RPMI8226 (cell line): ENCODE measurements around the gene DUSP16.
"Not testable (repeated sequence)": the region's sequence is repeated elsewhere in the genome, so short reads cannot be mapped to it uniquely, and the experiment has no call there.

ENCODE experiments used
- DNase-seq: peaks from one replicate; pipeline ENCODE4 v3.0.0-alpha.2; 2015

DUSP16 gene, protein sequence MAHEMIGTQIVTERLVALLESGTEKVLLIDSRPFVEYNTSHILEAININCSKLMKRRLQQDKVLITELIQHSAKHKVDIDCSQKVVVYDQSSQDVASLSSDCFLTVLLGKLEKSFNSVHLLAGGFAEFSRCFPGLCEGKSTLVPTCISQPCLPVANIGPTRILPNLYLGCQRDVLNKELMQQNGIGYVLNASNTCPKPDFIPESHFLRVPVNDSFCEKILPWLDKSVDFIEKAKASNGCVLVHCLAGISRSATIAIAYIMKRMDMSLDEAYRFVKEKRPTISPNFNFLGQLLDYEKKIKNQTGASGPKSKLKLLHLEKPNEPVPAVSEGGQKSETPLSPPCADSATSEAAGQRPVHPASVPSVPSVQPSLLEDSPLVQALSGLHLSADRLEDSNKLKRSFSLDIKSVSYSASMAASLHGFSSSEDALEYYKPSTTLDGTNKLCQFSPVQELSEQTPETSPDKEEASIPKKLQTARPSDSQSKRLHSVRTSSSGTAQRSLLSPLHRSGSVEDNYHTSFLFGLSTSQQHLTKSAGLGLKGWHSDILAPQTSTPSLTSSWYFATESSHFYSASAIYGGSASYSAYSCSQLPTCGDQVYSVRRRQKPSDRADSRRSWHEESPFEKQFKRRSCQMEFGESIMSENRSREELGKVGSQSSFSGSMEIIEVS

DNA sequence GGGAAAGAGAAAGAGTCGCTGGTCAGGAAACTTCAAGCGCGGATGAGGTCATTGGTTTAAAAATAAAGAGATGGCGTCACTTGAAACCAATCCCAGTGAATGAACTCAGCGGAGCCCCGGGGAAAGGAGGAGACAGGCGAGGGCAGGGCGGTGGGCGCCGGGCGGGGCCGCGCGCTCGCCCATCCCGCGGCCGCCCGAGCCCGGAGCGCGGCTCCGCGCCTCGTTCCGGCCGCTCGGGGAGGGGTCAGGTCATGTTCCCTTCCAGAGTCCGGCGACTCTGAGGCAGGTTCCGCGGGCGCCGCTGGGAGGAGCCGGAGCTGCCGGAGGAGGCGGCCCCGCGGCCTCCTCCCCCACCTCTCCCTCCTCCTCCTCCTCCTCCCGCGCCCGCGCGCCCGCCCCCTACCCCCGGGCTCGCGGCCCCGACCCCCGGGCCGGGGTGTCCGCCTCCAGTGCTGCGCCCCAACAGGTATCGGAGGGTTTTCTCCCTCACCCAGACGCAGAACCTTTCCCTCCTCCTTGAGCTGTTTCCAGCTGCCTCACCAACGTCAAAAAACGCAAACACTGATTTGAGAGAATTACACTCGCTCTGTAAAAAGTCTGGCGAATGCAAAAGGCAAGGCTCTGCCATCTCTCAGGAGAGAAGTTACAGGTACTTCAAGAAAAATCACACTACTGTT lies at the start of gene DUSP16:
DUSP16 (minus strand) TSS at position 279 of the 677 bp plus-strand sequence. CDS start 41,765 bp downstream, outside the sequence.
- DNase-seq: peak; percentile 93

DNA sequence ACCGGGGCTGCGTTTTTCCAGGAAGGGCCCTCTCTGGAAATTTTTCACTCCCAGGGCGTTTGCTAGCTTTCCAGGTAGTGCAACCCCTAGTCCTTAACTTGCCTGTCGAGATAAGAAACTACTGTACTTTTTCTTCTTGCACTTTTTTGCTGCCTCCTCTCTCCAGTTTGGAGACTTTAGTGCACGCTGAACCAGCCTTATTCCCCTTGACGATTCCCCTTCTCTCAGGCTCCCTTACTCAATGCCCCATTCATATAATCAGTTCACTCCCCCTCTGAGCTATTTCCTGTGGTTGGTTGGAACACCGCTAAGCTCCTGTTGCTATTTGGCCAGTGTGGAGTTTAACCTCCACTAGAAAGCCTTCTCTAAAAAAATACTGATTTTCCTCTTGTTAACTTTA lies 49.7 kb upstream of the DUSP16 start:
- peak; percentile 33 for DNase-seq

DNA sequence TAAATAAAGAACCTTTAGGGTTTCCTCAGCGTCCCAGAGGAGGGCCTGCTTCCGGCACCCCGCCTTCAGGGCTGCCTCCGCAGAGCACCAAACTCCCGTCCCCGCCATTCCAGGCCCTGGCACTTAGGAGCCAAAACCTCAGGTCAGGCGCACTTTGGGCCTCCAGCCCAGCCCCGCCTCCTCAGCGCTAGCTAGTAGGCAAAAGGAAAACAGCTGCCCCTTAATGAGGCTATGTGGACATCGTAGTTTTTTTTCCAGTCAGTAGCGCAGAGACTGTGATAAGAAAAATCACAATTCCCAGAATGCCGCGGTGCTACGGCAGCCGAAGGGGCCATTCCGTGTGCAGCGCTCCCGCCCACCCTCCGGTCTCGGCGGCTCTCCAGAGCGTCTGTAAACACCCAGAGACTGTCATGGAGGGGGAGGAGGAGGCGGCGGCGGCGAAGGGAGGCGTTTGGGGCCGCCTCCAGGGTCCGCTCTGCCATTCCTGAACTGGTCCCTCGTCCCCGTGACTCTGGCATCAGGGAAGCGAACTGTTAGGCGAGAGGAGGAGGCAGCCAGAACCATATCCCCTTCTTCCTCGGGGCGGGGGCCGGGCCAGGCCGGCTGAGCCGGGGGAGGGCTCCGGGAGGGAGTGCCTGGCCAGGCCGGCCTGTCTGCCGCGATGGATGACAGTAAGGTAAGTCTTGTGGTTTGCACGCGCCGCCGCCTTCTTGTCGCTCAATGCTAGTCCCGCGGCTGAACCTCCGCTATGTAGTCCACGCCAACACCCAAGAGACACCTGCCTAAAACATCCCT lies 49.0 kb upstream of the DUSP16 start, which contains the start of gene CREBL2:
CREBL2 (plus strand) TSS at position 365 of the 795 bp plus-strand sequence; CDS start at position 662, 297 bp downstream.
- DNase-seq: peak; percentile 93

DNA sequence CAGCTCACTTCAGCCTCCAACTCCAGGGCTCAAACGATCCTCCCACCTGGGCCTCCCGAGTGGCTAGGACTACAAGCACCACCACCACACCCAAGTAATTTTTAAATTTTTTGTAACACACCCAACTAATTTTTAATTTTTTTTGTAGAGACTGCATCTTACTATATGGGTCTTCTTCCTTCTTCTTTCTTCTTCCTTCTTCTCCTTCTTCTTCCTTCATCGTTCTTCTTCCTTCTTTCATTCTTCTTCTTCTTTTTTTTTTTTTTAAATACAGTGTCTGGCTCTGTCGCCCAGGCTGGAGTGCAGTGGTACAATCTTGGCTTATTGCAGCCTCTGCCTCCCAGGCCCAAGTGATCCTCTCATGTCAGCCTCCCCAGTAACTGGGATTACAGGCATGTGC lies 48.0 kb upstream of the DUSP16 start:
- no peak for DNase-seq

DNA sequence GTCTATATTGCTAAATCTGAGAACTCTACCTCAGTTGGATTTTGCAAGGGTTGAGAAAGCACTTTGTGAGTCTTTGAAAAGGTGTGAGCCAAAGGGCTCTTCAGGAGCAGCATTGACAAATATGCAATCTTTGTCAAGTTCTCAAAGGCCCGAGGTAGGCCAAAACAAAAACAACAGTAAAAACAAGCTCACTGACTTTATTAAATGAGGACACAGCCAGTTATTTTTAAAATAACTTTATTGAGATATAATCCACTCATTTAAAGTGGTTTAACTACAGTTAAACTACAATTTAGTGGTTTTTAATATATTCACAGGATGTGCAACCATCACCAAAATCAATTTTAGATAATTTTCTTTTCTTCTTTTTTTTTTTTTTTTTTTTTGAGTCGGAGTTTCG lies 47.0 kb upstream of the DUSP16 start:
- DNase-seq: no peak

DNA sequence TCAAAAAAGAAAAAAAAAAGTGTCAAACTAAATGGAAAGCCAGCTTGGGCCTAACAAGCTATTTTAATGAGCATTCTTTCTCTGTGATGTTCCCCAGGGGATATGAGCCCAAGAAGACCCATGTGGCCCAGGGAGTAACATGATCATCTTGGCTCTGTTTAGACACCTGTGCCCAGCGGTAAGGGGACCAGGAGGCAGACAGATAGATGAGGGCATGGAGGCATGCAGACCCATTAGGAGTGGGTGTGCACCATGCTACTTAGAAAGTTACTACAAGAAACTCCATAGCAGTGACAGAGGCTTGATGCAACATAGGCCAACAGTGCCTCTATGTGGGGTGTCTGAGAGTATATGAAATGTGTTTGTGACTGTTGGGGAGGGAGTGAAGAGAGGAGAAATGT lies 45.9 kb upstream of the DUSP16 start:
- DNase-seq: no peak

DNA sequence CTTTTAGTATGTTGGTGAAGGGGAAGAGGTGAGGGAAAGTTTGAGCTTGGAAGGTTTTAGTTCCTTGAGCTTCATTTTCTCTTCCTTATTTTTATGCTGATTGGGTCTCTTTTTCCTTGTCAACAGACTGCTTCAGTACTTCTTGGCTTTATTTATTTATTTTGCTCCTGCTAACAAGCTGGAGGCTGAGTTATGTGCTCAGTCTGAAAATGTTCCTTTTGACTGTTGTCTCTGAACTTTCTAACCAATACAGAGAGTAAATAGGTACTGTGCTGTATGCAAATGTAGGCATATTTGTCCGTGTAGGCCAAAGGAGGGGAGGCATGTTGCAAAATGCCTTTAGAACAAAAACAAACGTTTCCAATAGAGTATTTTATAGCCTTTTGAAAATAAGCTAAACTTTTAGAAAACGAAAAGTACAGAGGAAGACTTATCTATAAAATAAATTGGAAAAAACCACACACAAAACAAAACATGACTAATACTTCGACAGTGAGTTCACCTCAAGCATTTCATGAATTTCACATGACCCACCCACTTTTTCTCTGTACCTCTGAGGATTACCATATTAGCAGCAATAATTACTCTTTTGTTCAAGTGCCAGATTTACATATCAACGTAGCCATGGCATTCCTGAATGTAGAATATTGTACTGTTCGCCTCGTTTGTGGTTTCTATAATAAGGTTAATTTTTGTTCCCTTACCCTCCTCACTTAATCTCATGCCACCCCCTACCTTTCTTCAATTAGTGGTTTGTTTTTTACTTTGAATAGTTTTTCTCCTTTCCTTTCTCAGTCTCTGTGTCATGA lies 44.3 kb upstream of the DUSP16 start:
- peak; percentile 34 for DNase-seq

DNA sequence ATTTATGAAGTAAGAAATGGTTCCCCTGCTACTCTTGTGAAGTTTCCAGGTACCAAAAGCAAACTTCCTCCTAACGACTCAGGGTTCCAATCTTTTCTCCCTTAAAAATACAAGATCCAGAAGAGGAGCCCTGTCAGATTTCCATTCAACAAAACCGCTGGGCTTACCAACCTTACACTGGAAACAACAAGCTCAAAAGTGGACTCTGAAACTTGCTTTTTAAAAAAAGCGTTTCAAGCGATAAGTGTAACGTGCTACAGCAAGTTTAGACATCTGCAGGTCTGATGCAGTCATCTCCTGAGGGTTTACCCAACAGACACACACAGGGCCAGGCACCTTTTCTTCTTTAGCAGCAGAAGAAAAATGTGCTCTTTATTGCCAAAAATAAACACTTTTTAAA lies 42.1 kb upstream of the DUSP16 start:
- no peak for DNase-seq

DNA sequence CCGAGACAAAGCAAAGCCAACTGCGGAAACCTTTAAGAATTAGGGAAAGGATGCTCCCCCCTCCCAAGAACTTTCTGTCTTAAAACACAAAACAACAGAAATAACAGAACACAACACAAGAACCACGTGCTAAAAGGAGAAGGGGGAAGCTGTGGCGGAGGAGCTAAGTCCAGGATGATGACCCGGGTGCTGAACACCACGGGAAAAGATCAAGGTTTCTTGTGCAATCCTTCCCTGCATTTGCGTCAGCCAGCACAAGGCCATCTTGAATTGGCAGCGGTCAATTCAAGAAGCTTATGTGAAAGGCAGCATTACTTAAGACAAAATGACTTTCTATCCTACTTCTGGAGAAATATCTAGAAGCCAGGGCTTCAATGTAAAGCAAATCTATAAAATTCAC lies 38.0 kb upstream of the DUSP16 start:
- no peak for DNase-seq

DNA sequence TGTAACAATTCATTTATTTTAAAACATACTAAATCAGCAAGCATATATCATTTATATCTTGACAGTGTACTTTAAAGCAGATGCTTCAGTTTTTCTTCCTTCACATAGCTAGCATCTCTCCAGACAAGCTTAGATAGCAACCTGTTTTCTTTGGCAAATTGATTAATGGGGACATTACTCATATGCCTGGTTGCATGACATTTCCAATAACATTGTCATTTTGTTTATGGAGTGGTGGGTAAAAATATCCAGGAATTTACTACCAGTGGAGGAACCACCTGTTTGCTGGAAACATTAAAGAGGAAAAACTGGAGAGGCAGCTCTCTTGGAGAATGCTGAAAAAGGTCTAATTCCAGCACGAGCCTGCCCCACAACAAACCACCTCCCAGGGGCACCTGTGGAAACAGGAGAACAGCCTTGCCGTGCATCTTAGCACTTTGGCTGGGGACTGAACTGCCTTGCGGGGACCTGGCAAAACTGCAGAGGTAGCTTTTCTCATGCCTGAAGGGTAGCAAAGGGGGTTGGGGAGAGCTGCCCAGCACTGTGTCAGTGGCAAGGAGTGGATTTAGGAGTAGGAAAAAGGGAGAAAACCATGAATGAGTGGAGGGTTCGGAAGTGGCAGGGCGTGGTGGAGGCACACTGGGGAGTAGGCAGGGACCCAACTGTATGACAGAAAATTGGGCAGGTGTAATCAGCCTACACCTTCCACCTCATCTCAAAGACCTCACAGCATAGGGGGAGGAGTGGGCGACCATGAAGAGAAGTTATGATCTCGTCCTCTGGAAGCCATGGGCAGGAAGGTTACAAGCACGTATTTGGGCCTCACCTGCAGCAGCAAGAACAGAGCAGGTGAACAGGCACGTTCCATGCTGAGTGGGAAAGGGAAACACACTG lies 37.3 kb upstream of the DUSP16 start:
- DNase-seq: no peak

DNA sequence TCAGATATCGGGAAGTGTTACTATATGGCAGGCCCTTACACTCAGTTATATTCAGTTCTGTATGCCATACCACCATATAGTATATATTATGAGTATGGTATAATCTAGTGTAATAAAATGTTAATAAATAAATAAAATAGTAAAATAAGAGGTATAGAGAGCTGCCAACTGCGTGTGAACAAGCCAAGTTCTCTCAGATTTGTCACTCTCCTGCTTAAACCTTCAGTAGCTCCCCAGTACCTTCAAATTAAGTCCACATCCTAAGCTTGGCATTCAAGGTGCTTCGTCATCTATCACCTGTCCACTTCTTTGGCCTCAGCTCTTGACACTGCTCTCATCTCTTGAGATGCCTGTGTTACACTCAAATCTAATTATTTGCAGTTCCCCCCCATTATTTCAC lies 36.2 kb upstream of the DUSP16 start:
- no peak for DNase-seq

DNA sequence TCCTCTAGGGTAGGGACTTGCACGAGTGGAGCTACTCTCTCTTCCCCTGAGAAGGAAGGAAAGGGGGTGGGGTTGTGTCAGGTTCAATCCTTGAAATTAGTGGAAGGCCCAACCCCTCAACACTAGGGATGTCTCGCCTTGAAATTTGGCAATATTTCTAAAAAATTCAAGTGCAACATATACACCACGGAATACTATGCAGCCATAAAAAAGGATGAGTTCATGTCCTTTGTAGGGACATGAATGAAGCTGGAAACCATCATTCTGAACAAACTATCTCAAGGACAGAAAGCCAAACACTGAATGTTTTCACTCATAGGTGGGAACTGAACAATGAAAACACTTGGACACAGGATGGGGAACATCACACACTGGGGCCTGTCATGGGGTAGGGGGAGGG lies 33.9 kb upstream of the DUSP16 start:
- not testable (repeated sequence) for DNase-seq

DNA sequence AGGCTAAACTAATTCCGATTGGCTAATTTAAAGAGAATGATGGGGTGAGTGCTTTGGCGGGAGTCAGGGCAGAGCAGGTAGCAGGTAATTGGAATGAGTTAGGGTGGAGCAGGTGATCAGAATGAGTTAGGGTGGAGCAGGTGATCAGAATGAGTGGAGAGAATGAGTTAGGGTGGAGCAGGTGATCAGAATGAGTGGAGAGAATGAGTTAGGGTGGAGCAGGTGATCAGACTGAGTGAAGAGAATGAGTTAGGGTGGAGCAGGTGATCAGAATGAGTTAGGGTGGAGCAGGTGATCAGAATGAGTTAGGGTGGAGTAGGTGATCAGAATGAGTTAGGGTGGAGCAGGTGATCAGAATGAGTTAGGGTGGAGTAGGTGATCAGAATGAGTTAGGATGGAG lies 33.3 kb upstream of the DUSP16 start:
- not testable (repeated sequence) for DNase-seq

DNA sequence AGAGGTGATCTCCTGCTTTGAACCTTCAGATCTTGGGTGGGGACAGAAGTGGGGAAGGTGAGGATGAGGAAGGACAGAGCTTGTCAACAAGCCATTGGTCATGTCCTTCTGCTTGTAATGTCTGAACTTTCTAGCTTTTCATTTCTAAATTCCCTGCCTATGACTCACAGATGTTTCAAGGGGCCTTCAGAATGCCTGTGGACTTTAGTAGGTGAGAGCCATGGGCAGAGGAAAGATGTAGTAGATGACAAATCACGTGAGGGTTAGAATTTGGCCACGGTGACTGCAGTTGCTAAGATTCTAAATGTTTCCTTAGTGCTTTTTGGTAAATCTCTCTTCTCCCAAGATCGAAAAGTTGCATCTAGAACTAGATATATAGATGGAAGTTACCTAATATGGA lies 30.3 kb upstream of the DUSP16 start:
- DNase-seq: no peak

DNA sequence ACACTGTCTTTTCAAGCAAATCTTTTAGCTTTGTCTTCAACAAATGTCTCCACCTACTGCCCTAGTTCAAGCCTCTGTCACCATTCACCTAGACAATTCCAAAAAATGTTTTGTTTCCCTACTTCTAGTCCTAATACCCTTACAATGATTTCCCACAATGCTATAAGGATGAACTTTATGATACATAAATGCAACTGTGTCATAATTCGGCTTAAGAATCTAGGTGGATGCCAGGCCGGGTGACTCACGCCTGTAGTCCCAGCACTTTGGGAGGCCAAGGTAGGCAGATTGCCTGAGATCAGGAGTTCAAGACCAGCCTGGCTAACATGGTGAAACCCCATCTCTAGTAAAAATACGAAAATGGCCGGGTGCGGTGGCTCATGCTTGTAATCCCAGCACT lies 28.3 kb upstream of the DUSP16 start:
- no peak for DNase-seq

DNA sequence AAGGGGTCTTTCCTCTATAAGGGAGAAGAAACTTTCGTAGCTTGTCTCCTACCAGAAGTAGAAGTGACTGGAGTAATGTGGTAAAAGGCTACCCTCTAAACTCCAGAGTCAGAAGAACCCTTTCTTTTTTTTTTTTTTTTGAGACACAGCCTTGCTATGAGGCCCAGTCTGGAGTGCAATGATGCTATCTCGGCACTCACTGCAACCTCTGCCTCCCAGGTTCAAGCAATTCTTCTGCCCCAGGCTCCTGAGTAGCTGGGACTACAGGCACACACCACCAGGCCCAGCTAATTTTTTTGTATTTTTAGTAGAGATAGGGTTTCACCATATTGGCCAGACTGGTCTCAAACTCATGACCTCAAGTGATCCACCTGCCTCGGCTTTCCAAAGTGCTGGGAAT lies 25.8 kb upstream of the DUSP16 start:
- DNase-seq: not testable (repeated sequence)

DNA sequence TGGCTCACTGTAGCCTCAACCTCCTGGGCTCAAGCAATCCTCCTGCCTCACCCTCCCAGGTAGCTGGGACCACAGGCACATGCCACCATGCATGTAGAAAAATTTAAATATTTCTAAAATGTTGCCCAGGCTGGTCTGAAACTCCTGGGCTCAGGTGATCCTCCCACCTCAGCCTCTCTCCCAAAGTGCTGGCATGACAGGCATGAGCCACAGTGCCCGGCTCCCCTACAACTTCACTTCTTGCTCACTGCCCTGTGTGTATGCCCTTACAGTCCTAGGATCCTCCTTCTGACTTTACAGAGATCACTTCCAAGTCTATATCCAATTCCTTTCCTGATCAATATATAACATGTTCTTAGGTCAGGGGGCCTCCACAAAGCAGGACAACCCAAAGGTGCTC lies 25.2 kb upstream of the DUSP16 start:
- DNase-seq: no peak

DNA sequence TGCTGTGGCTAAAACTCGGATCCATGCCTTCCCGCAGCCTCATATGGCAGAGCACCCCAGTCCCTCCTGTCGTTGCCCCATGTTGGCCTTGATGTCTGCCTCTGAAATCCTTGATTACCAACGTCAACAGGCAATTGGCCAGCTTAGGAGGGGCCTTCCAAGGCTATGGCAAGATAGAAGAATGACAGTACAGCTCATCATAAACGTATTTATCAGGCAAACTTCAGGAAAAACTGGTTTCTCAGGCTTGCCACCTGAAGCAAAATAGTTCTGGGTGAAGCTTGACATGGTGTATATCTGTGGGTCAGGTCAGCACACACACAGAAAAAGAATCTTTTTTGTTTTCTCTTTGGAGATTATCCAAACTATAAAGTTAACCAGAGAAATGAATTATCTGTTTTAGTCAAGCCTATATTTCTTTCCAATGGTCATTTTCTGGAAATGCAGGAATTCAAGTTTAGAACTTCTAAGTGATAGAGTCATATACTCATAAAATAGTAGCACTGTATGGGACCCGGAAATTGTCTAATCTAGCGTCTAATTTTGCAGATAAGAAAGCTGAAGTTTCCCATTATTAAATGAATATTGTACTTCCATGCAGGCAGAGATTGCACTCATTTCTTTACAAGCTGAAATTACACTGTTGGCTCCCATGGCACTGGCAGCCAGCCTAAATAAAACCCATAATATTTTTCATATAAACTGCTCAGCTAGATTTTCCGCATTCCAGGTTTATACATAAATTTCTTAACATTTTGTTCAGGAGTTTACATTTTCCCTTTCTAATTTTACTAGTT lies 24.4 kb upstream of the DUSP16 start:
- DNase-seq: no peak

DNA sequence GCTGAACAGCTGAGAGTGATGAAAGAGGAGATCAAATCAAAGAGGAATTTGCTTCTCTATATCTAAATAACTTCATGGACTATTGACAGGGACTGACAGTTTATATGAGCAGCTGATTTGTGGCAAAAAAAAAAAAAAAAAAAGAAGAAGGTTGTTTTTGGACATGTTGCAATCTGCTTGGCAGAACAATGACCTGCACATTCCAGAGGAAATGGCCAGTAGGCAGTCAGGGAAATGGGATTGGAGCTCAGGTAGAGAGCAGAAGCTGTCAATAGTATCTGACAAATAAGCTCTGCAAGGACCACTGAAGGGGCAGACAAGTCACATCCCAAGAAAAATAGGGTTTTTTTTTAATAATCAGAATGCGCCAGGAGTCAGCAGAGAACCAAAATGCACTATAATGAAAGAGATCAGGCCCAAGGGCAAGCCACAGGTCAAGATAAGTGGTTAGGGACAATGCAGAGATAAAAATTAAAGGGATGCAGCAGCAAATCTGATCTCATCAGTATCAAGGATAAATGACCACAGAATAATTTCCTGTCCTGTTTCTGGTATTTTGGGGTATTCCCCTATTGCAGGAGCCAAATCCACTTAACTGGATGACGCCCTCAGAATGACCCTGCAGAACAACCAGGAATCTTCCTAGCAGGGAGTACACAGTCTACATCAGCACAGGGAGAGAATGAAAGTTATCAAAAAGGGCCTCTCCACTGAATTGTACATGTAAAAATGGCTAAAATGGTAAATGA lies 22.6 kb upstream of the DUSP16 start:
- DNase-seq: no peak
